Stimulated activated CD4-positive, alpha-beta T cell treated with anti-CD3 and anti-CD28 coated beads, Interleukin-12 subunit alpha, Interleukin-12 subunit beta, amount 100 ng/mL, for 24 hours (primary cell): ENCODE data around the gene ATP4B.

Experiments used
- DNase-seq, 2 experiments: peaks; one replicate each; pipeline ENCODE4 v3.0.0-alpha.2; 2020; ENCODE audit warnings: low read depth in 2 of 2

Gene ATP4B

GRCh38 chr13:113657851-113658741 lies at the start of gene ATP4B:
TSS of gene ATP4B (minus strand) at chr13:113658198. CDS start at chr13:113658144, 54 bp downstream.
- DNase-seq = no peak

GRCh38 chr13:113672002-113672651 lies 14.1 kb upstream of the ATP4B start:
- no peak for DNase-seq

- no peak for DNase-seq
Observed at GRCh38 chr13:113671066-113672001, 13.3 kb upstream of the ATP4B start.

- no peak for DNase-seq
Observed at GRCh38 chr13:113670541-113670940, 12.5 kb upstream of the ATP4B start.

- DNase-seq = no peak
Observed at GRCh38 chr13:113669755-113670341, 11.8 kb upstream of the ATP4B start.

GRCh38 chr13:113669231-113669754 lies 11.3 kb upstream of the ATP4B start:
- DNase-seq = no peak

- DNase-seq = no peak
Observed at GRCh38 chr13:113668491-113668971, 10.5 kb upstream of the ATP4B start.

- no peak for DNase-seq
Observed at GRCh38 chr13:113667771-113668490, 9.9 kb upstream of the ATP4B start.

- no peak for DNase-seq
Observed at GRCh38 chr13:113666951-113667701, 9.1 kb upstream of the ATP4B start, which contains the start of gene GRK1. TSS of gene GRK1 (plus strand) at chr13:113667219. CDS start at chr13:113667387, 168 bp downstream.

- DNase-seq = no peak
Observed at GRCh38 chr13:113666329-113666670, 8.3 kb upstream of the ATP4B start.

- DNase-seq = no peak
Observed at GRCh38 chr13:113665597-113666328, 7.8 kb upstream of the ATP4B start.

- no peak for DNase-seq
Observed at GRCh38 chr13:113664751-113665596, 7.0 kb upstream of the ATP4B start.

GRCh38 chr13:113663934-113664333 lies 5.9 kb upstream of the ATP4B start:
- no peak for DNase-seq

GRCh38 chr13:113661509-113661908 lies 3.5 kb upstream of the ATP4B start:
- DNase-seq = no peak

- DNase-seq = no peak
Observed at GRCh38 chr13:113660066-113660465, 2.1 kb upstream of the ATP4B start.

GRCh38 chr13:113659337-113659736 lies 1.3 kb upstream of the ATP4B start:
- DNase-seq = no peak

- no peak for DNase-seq
Observed at GRCh38 chr13:113658836-113659235, 838 bp upstream of the ATP4B start.
